ENCODE measurements around the gene ENGASE. TPM values are rescaled to one million over a fixed set of nuclear protein-coding genes. Genes with fewer than 3 reads are reported as not detected.

ENGASE gene
- total and polyA plus RNA-seq, 2 donors from 2014 or later = 14.3 to 49.3 TPM

DNA sequence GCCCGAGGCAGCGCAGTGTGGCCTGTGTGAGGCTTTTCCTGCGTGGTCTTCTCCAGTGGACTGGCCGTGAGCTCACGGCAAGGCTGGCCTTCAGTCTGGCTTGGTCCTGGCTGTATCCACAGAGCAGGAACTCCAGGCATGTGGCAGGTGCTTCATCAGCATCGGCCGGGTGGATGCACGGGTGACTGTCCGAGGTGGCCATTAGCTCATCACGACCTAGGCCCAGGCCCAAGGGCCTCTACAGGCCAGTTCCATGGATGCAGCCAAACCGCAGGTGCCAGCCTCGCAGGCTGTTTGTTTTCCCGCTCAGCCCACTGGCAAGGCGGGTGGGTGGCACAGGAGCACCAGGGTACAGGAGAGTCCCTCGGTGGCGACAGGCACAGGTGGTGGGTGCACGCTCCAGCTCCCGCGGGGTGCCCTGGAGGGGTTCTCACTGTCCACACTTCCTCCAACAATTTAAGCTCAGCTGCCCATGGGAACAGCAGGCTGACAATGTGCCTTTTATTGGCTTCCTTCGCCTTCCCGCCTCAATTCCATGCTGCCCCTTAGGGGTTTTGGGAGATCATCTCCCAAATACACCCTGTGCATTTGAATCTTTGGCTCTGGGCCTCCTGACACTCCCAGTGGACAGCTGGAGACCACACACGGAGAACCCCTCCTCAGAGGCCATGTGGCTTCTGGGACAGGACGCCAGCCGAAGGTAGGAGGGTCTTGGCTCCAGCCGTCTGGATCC, 33.0 kb downstream of the ENGASE start:
- no peak for FAIRE-seq
- H3K36me3 ChIP-seq (ENCODE audit: control insufficient read depth in 2 of 3, insufficient read depth in 3 of 3, low read length in 3 of 3) = no peaks in the 10 kb centered on the region
- no peaks in the 10 kb centered on the region for H3K4me1 ChIP-seq (ENCODE audit: control insufficient read depth in 2 of 3, insufficient read depth in 2 of 3, low read depth in 1 of 3, low read length in 3 of 3)
- no peaks in the 10 kb centered on the region for H3K27me3 ChIP-seq (ENCODE audit: control insufficient read depth, insufficient read depth, low read length)
- no peak overlapping the region for H3K27ac ChIP-seq (ENCODE audit: low read depth in 2 of 2, low read length in 2 of 2)
- intact Hi-C loops (cut with DNase I) = no loop called here
- TF ChIP-seq, protein P1, sequence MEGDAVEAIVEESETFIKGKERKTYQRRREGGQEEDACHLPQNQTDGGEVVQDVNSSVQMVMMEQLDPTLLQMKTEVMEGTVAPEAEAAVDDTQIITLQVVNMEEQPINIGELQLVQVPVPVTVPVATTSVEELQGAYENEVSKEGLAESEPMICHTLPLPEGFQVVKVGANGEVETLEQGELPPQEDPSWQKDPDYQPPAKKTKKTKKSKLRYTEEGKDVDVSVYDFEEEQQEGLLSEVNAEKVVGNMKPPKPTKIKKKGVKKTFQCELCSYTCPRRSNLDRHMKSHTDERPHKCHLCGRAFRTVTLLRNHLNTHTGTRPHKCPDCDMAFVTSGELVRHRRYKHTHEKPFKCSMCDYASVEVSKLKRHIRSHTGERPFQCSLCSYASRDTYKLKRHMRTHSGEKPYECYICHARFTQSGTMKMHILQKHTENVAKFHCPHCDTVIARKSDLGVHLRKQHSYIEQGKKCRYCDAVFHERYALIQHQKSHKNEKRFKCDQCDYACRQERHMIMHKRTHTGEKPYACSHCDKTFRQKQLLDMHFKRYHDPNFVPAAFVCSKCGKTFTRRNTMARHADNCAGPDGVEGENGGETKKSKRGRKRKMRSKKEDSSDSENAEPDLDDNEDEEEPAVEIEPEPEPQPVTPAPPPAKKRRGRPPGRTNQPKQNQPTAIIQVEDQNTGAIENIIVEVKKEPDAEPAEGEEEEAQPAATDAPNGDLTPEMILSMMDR (IDR thresholded peaks at IDR 0.05; ENCODE audit: borderline replicate concordance, extremely low read depth, insufficient read depth) = no peak
- no peak overlapping the region for H3K4me3 ChIP-seq (ENCODE audit: low read length in 3 of 3)
- no peak overlapping the region for H3K9ac ChIP-seq (ENCODE audit: low read length in 3 of 3)
- no peak for DNase-seq
- no peaks in the 10 kb centered on the region for H3K9me3 ChIP-seq (ENCODE audit: control insufficient read depth in 2 of 3, insufficient read depth in 1 of 3, low read length in 3 of 3)

DNA sequence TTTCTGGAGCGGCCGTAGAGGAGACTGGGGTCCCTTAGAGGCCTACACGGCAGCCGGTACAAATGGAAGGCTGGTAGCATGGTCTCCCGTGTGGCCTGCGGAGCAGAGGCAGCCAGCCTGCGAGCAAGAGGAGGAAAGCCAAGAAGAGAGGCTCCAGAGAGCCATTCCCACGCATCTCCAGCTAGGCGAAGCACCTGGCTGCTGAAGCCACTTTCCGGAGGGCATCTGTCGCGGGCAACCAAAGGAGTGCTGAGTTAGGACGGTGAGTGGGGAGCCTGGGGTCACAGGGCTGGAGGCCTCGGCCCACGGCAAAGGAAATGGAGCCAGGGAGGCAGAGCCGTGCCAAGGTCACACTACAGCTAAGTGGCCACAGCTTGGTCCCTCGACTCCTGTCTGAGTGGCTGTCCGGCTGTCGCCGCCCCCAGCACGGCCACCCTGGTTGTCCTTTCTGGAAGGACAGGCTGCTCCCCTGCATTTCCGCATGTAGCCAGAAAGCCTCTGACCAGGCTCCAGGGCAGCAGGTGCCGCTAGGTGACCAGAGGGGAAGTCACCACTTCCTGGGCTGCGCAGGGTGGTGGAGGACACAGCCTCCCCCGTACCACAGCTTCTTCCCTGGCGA, 33.7 kb downstream of the ENGASE start:
- DNase-seq (no peak), FAIRE-seq (no peak)
- Histone ChIP-seq H3K9me3 (ENCODE audit: control insufficient read depth in 2 of 3, insufficient read depth in 1 of 3, low read length in 3 of 3) (no peaks in the 10 kb centered on the region), H3K4me1 (ENCODE audit: control insufficient read depth in 2 of 3, insufficient read depth in 2 of 3, low read depth in 1 of 3, low read length in 3 of 3) (no peaks in the 10 kb centered on the region), H3K9ac (ENCODE audit: low read length in 3 of 3) (no peak overlapping the region), H3K4me3 (ENCODE audit: low read length in 3 of 3) (no peak overlapping the region), H3K27me3 (ENCODE audit: control insufficient read depth, insufficient read depth, low read length) (no peaks in the 10 kb centered on the region), H3K27ac (ENCODE audit: low read depth in 2 of 2, low read length in 2 of 2) (no peak overlapping the region), H3K36me3 (ENCODE audit: control insufficient read depth in 2 of 3, insufficient read depth in 3 of 3, low read length in 3 of 3) (no peaks in the 10 kb centered on the region)
- TF ChIP-seq, protein P1 (IDR thresholded peaks at IDR 0.05; ENCODE audit: borderline replicate concordance, extremely low read depth, insufficient read depth) = no peak
- intact Hi-C loops (cut with DNase I) = no loop called here

DNA sequence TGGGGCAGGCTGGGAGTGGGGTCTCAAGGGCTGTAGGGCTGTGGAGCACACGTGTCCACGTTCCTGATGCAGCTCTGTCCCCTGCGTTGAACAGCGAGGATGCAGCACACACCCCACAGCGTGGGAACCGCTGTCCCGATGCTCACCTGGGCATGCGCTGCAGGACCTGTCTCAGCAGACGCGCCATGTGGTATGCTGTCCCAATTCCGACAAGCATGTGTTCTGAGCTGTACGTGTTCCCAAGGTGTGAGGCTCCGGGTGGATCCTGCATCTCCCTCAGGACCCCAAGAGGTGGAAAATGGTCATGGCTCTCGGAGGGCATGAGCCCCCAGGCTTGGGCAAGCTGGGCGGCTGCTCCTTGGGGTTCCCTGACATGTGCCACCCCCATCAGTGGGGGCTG, 34.2 kb downstream of the ENGASE start:
- Histone ChIP-seq H3K9ac (ENCODE audit: low read length in 3 of 3) (no peak overlapping the region), H3K27ac (ENCODE audit: low read depth in 2 of 2, low read length in 2 of 2) (no peak overlapping the region), H3K36me3 (ENCODE audit: control insufficient read depth in 2 of 3, insufficient read depth in 3 of 3, low read length in 3 of 3) (no peaks in the 10 kb centered on the region), H3K27me3 (ENCODE audit: control insufficient read depth, insufficient read depth, low read length) (no peaks in the 10 kb centered on the region), H3K9me3 (ENCODE audit: control insufficient read depth in 2 of 3, insufficient read depth in 1 of 3, low read length in 3 of 3) (no peaks in the 10 kb centered on the region), H3K4me1 (ENCODE audit: control insufficient read depth in 2 of 3, insufficient read depth in 2 of 3, low read depth in 1 of 3, low read length in 3 of 3) (no peaks in the 10 kb centered on the region), H3K4me3 (ENCODE audit: low read length in 3 of 3) (no peak overlapping the region)
- TF ChIP-seq, protein P1 (IDR thresholded peaks at IDR 0.05; ENCODE audit: borderline replicate concordance, extremely low read depth, insufficient read depth) = no peak
- DNase-seq = no peak
- FAIRE-seq = no peak
- intact Hi-C loops (cut with DNase I) = no loop called here

Data from kidney (tissue), 14 donors.